ENCODE results near the gene AKT1S1.

AKT1S1 gene

GRCh38 chr19:49855676-49856573 lies 21.2 kb downstream of the AKT1S1 start:
- no peak for DNase-seq (ENCODE audit: low read depth in 3 of 3, low spot score in 1 of 3)

- DNase-seq (ENCODE audit: low read depth in 3 of 3, low spot score in 1 of 3) = no peak
Measured at GRCh38 chr19:49855277-49855675, 21.9 kb downstream of the AKT1S1 start.

- no peak for DNase-seq (ENCODE audit: low read depth in 3 of 3, low spot score in 1 of 3)
Measured at GRCh38 chr19:49854378-49855263, 22.5 kb downstream of the AKT1S1 start.

- DNase-seq (ENCODE audit: low read depth in 3 of 3, low spot score in 1 of 3) = no peak
Measured at GRCh38 chr19:49853852-49854377, 23.2 kb downstream of the AKT1S1 start.

GRCh38 chr19:49852631-49853126 lies 24.5 kb downstream of the AKT1S1 start:
- no peak for DNase-seq (ENCODE audit: low read depth in 3 of 3, low spot score in 1 of 3)

- no peak for DNase-seq (ENCODE audit: low read depth in 3 of 3, low spot score in 1 of 3)
Measured at GRCh38 chr19:49851456-49852259, 25.5 kb downstream of the AKT1S1 start.

GRCh38 chr19:49850487-49851342 lies 26.4 kb downstream of the AKT1S1 start, which contains the start of gene PTOV1:
Gene PTOV1, plus strand, starts transcription at chr19:49851159.
- peak; percentile 72 to 87 (median 73) for DNase-seq (ENCODE audit: low read depth in 3 of 3, low spot score in 1 of 3)

- DNase-seq (ENCODE audit: low read depth in 3 of 3, low spot score in 1 of 3) = no peak
Measured at GRCh38 chr19:49850221-49850486, 27.0 kb downstream of the AKT1S1 start.

- DNase-seq (ENCODE audit: low read depth in 3 of 3, low spot score in 1 of 3) = no peak
Measured at GRCh38 chr19:49849433-49850220, 27.5 kb downstream of the AKT1S1 start.

- DNase-seq (ENCODE audit: low read depth in 3 of 3, low spot score in 1 of 3) = no peak
Measured at GRCh38 chr19:49848938-49849337, 28.2 kb downstream of the AKT1S1 start.

GRCh38 chr19:49847731-49848696 lies 29.1 kb downstream of the AKT1S1 start:
- no peak for DNase-seq (ENCODE audit: low read depth in 3 of 3, low spot score in 1 of 3)

GRCh38 chr19:49846408-49846807 lies 30.7 kb downstream of the AKT1S1 start:
- no peak for DNase-seq (ENCODE audit: low read depth in 3 of 3, low spot score in 1 of 3)

- no peak for DNase-seq (ENCODE audit: low read depth in 3 of 3, low spot score in 1 of 3)
Measured at GRCh38 chr19:49845414-49845813, 31.7 kb downstream of the AKT1S1 start.

- DNase-seq (ENCODE audit: low read depth in 3 of 3, low spot score in 1 of 3) = no peak
Measured at GRCh38 chr19:49844138-49845095, 32.7 kb downstream of the AKT1S1 start.

GRCh38 chr19:49843265-49843664 lies 33.9 kb downstream of the AKT1S1 start:
- DNase-seq (ENCODE audit: low read depth in 3 of 3, low spot score in 1 of 3) = no peak

GRCh38 chr19:49840736-49841249 lies 36.4 kb downstream of the AKT1S1 start:
- DNase-seq (ENCODE audit: low read depth in 3 of 3, low spot score in 1 of 3) = no peak

- DNase-seq (ENCODE audit: low read depth in 3 of 3, low spot score in 1 of 3) = no peak
Measured at GRCh38 chr19:49840321-49840720, 36.8 kb downstream of the AKT1S1 start.
